ENCODE results near the gene ATP8A2. TPM values are rescaled to one million over a fixed set of nuclear protein-coding genes. Genes with fewer than 3 reads are reported as not detected.

The ATP8A2 gene
- total and polyA plus RNA-seq, 9 of the 15 experiments (the other 6 are each of a cell fraction or from before 2014, with no cell fraction given) = under 0.01 to 0.33 (median 0.06) TPM; not detected in 4

DNA sequence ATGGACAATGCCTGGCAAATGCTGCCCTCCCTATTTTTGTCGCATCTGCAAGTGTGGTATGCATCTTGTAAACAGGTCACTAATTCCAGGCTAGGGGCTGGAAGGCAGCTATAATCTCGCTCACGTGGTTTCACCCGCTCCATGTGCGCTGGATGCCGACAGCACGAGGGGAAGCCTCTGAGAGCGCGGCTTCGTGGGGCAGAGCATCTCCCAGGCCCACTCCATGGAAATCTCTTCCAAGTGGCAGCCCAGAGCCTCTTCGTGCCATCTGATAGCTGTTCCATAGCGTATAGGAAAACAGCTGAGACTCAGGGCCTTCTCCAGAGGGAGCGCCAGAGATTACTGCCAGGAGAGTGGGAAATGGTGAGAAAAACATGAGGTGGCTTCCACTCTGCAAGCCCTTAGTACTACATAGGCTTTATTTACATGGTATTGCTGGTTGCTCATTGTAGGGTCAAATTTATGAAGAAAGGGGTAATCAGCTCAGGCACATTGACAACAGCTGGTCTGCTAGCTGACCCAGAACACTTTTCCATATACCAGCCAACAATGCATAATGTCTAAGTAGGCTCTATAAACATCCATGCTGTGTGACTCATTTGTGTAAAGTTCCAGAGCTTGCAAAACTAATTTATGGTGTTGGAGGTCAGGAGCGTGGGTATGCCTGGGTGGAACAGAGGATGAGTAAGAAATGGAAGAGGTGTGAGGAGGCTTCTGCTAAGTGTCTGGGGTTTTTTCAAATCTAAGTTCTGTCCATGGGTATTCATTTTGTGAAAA is 514.9 kb downstream of the ATP8A2 start:
- no peaks in the 10 kb centered on the region for H4K20me1 ChIP-seq (replicated peaks; ENCODE audit: control insufficient read depth, insufficient read depth, low read length)
- no peaks in the 10 kb centered on the region for H3K4me1 ChIP-seq (replicated peaks in 1 of 2; ENCODE audit: control insufficient read depth in 2 of 2, insufficient read depth in 2 of 2, low read length in 2 of 2)
- no peak overlapping the region for H3K9ac ChIP-seq (ENCODE audit: insufficient read depth in 1 of 2, low read depth in 2 of 2, low read length in 2 of 2)
- in situ Hi-C loops (cut with MboI) (no loop called here), intact Hi-C loops (cut with micrococcal nuclease) (no loop called here)
- no peaks in the 10 kb centered on the region for H3K36me3 ChIP-seq (ENCODE audit: control insufficient read depth, insufficient read depth, low read length)
- no peak overlapping the region for H3K4me3 ChIP-seq
- no TSS peak for BruUV-seq (replicated peaks)
- TF ChIP-seq, protein P1, sequence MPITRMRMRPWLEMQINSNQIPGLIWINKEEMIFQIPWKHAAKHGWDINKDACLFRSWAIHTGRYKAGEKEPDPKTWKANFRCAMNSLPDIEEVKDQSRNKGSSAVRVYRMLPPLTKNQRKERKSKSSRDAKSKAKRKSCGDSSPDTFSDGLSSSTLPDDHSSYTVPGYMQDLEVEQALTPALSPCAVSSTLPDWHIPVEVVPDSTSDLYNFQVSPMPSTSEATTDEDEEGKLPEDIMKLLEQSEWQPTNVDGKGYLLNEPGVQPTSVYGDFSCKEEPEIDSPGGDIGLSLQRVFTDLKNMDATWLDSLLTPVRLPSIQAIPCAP (CRISPR knock-in tag; IDR thresholded peaks at IDR 0.05; ENCODE audit: borderline replicate concordance) = no peak
- TF ChIP-seq HNRNPH1 (optimal IDR thresholded peaks at IDR 0.05; ENCODE audit: low read depth, low read length) (no peak), ZBTB17 (CRISPR knock-in tag; IDR thresholded peaks at IDR 0.05) (no peak), ILF3 (IDR thresholded peaks at IDR 0.05; ENCODE audit: borderline replicate concordance) (no peak), ZNF551 (CRISPR knock-in tag; IDR thresholded peaks at IDR 0.05) (no peak), RFX5 (IDR thresholded peaks at IDR 0.05; ENCODE audit: low read depth, low read length) (no peak), SMARCC2 (IDR thresholded peaks at IDR 0.05; ENCODE audit: low read depth) (no peak), SAFB2 (IDR thresholded peaks at IDR 0.05; ENCODE audit: borderline replicate concordance, low read depth, low read length, severe bottlenecking) (no peak)
- no peak overlapping the region for H3K4me2 ChIP-seq (ENCODE audit: insufficient read depth, low read length)
- no peak for FAIRE-seq
- no peaks in the 10 kb centered on the region for H3K79me2 ChIP-seq (ENCODE audit: control insufficient read depth, insufficient read depth, low read length)
- H3K27ac ChIP-seq (ENCODE audit: extremely low read depth, low read depth, low read length) = no peak overlapping the region
- DNase-seq (ENCODE audit: extremely low read depth in 1 of 4, low spot score in 3 of 4) = no peak
- POLR2A ChIA-PET = interaction anchor here (0.6 kb wide), 1 partner anchor 25 kb away, joined by 3 read pairs; no protein-coding TSS in a partner anchor
- H3K27me3 ChIP-seq (ENCODE audit: control insufficient read depth in 2 of 2, insufficient read depth in 2 of 2, low read length in 2 of 2) = peaks cover 0 to 14% of the 10 kb centered on the region in 2 experiments; a peak in 2 of 5 replicates
- H3K9me1 ChIP-seq (ENCODE audit: control insufficient read depth, insufficient read depth, low read length) = no peaks in the 10 kb centered on the region
- 0% methylated on average over 14 of the region's 14 CpGs for WGBS (ENCODE audit: insufficient coverage, low coverage, missing lambda C conversion rate)
- no peak overlapping the region for H2AFZ ChIP-seq (ENCODE audit: low read depth, low read length)
- ATAC-seq = no peak
- no peaks in the 10 kb centered on the region for H3K9me3 ChIP-seq (replicated peaks; ENCODE audit: control insufficient read depth, insufficient read depth, low read depth, low read length)
- CTCF ChIA-PET (ENCODE audit: low intra/inter-chr PET ratio) = no interaction called here

Data from K562 (cell line).